ENCODE data around the gene KRT15.
"Not testable (repeated sequence)": the region's sequence is repeated elsewhere in the genome, so short reads cannot be mapped to it uniquely, and the experiment has no call there.

KRT15 gene

GRCh38 chr17:41544935-41545334 lies 26.2 kb upstream of the KRT15 start:
- no peak for DNase-seq (ENCODE audit: low read depth)
- no peak for TF ChIP-seq CTCF (conservative IDR thresholded peaks at IDR 0.05; ENCODE audit: low read depth, low read length)
- H3K4me3 ChIP-seq (ENCODE audit: low read depth, low read length), result no peak overlapping the region

- DNase-seq (ENCODE audit: low read depth), result no peak
- no peak for TF ChIP-seq CTCF (conservative IDR thresholded peaks at IDR 0.05; ENCODE audit: low read depth, low read length)
- H3K4me3 ChIP-seq (ENCODE audit: low read depth, low read length), result no peak overlapping the region
Observed at GRCh38 chr17:41544491-41544892, 25.8 kb upstream of the KRT15 start.

- H3K4me3 ChIP-seq (ENCODE audit: low read depth, low read length); DNase-seq (ENCODE audit: low read depth): not testable (repeated sequence)
Observed at GRCh38 chr17:41542786-41543185, 24.1 kb upstream of the KRT15 start.

- DNase-seq (ENCODE audit: low read depth), result no peak
- no peak for TF ChIP-seq CTCF (conservative IDR thresholded peaks at IDR 0.05; ENCODE audit: low read depth, low read length)
- no peak overlapping the region for H3K4me3 ChIP-seq (ENCODE audit: low read depth, low read length)
Observed at GRCh38 chr17:41542357-41542756, 23.7 kb upstream of the KRT15 start.

- no peak for DNase-seq (ENCODE audit: low read depth)
- no peak for TF ChIP-seq CTCF (conservative IDR thresholded peaks at IDR 0.05; ENCODE audit: low read depth, low read length)
Observed at GRCh38 chr17:41540921-41541625, 22.4 kb upstream of the KRT15 start.

GRCh38 chr17:41539979-41540701 lies 21.4 kb upstream of the KRT15 start:
- DNase-seq (ENCODE audit: low read depth), result no peak
- H3K4me3 ChIP-seq (ENCODE audit: low read depth, low read length), result no peak overlapping the region
- no peak for TF ChIP-seq CTCF (conservative IDR thresholded peaks at IDR 0.05; ENCODE audit: low read depth, low read length)

More at GRCh38 chr17:41540921-41541625, 22.4 kb upstream of the KRT15 start:
- no peak overlapping the region for H3K4me3 ChIP-seq (ENCODE audit: low read depth, low read length)

- DNase-seq (ENCODE audit: low read depth), result no peak
- no peak for TF ChIP-seq CTCF (conservative IDR thresholded peaks at IDR 0.05; ENCODE audit: low read depth, low read length)
- H3K4me3 ChIP-seq (ENCODE audit: low read depth, low read length), result no peak overlapping the region
Observed at GRCh38 chr17:41539071-41539492, 20.4 kb upstream of the KRT15 start.

Data from choroid plexus epithelial cell (primary cell).